Measurements from ENCODE around the gene ENDOU.

The ENDOU gene

DNA sequence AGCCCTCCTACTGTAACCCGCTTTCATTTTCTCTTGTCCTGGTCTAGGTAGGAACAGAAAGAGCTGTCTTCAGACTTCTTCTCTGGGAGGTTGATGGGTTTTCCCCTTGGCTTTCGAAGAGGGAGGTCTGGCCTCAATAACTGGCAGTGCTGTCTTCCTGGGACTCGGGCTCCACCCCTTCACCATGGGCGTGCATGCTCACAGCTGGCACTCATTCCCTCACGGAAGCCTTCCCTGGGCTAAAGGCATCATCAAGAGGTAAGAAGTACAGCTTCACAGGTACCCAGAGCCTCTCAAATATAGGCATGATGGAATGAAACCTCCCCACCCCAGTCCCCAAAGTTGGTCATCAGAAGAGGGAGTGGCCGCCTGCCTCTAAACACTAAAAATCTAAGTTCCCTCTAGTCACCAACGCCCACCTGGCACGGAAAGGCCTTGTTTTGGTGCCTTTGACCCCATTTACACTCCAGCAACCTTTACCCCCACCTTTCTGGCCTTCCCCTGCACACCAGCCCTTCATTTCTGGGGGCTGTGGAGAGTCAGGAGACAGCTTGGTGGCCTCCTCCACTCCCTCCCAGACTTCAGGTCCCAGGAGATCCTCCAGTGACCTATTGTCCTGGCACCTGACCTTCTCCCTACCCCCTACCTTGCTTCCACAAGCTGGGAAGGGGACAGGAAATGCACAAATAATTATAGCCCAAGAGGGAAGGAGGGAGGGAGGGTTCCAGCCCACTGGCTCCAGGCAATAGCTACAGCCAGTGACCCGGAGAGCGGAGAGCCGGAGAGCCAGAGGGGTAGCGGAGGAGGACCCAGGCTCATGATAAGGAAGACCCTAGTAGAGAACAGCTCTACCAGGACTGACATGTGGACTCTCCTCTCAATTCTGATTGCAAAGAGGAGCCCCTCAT is 30.6 kb upstream of the ENDOU start:
- no peak for TF ChIP-seq CTCF (conservative IDR thresholded peaks at IDR 0.05; ENCODE audit: low read depth, low read length)
- DNase-seq (ENCODE audit: low read depth): no peak
- no peak overlapping the region for H3K4me3 ChIP-seq (ENCODE audit: low read depth, low read length)

DNA sequence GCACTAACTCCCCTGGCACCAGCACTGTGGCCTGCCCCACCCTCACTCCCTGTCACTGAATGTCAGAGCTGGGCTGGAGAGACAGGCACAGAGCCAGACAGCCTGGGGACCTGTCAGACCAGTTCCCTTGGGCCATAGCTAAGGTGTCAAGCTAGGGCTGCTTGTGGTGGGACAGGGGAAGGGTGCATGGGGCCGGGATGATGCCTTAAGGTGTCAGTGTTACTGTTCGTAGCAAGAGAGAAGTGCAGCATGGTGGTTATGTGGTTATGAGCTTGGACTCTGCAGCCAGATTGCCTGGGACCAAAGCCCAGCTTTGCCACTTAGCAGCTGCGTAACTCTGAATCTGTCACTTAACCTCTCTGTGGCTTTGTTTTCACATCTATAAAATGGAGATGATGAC is 29.6 kb upstream of the ENDOU start:
- H3K4me3 ChIP-seq (ENCODE audit: low read depth, low read length): no peak overlapping the region
- TF ChIP-seq CTCF (conservative IDR thresholded peaks at IDR 0.05; ENCODE audit: low read depth, low read length): no peak
- DNase-seq (ENCODE audit: low read depth): no peak

GRCh38 chr12:47754126-47754525 is 28.8 kb upstream of the ENDOU start:
- DNase-seq (ENCODE audit: low read depth): no peak
- TF ChIP-seq CTCF (conservative IDR thresholded peaks at IDR 0.05; ENCODE audit: low read depth, low read length): no peak
- H3K4me3 ChIP-seq (ENCODE audit: low read depth, low read length): no peak overlapping the region

DNA sequence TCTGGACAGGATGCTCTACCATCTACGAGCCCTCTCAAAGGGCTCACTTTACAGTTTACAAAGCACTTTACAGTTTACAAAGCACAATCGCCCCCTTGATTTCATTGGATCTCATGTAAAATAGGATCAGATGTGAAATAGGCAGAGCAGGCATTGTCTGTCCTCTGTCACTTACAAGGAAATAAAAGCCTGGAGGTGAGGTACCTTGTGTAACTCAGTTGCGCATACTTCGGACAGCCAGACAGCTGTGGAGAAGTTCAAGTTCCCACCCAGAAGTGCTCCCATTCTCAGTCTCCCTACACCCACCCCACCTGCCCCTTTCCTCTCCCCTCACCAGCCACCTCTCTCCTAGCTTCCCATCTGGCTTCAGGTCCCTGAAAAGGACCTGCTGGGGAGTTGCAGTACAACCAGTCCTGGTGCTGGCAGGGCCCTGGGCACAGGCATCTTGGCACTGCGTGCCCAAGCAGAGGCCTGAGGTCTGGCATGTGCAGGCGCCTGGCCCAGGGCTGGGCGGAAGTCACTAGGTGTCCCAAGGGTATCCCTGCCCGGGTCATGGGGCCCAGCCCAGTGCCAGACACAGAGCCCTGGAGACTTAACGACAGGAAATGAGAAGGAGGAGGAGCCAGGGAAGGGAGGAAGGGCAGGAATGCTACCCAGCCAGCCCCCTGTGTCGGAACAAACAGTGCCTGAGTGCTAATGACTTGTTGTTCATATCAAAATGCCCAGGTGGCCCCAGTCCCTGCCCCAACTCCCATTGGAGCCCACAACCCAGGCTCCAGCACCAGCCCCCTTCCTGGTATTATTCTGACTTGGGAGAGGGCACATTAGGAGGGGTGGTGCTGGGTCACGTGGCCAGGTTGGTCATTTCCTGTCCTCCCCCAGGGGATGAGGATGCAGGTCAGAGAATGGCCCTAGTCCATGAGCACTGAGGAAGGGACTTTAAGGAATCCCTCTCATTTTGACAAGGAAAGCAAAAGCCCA is 28.0 kb upstream of the ENDOU start:
- no peak overlapping the region for H3K4me3 ChIP-seq (ENCODE audit: low read depth, low read length)
- TF ChIP-seq CTCF (conservative IDR thresholded peaks at IDR 0.05; ENCODE audit: low read depth, low read length): no peak
- DNase-seq (ENCODE audit: low read depth): no peak

DNA sequence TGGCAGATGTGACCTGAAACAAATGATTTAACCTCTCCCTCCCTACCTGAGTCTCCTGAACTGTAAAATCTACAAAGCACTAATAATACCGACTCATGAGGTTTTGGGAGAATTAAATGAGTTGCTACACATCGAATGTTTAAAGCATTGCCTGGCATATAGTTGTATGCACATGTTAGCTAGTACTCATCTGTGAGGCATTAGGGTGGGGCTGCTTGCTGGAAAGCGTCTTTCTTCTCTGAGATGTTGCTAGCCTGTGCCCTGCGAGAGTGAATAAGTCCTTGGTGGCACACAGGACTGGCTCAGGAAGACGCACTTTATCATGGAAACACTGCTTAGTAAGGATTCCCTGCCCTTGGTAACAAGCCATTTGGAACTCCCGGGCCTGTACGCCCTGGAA is 27.3 kb upstream of the ENDOU start:
- H3K4me3 ChIP-seq (ENCODE audit: low read depth, low read length): no peak overlapping the region
- no peak for TF ChIP-seq CTCF (conservative IDR thresholded peaks at IDR 0.05; ENCODE audit: low read depth, low read length)
- no peak for DNase-seq (ENCODE audit: low read depth)

- no peak for TF ChIP-seq CTCF (conservative IDR thresholded peaks at IDR 0.05; ENCODE audit: low read depth, low read length)
- no peak for DNase-seq (ENCODE audit: low read depth)
- no peak overlapping the region for H3K4me3 ChIP-seq (ENCODE audit: low read depth, low read length)
These were observed 26.8 kb upstream of the ENDOU start for GRCh38 chr12:47752121-47752520.
